IgD-negative memory B cell (primary cell): ENCODE data around the gene IKZF1. TPM values are rescaled to one million over a fixed set of nuclear protein-coding genes. Genes with fewer than 3 reads are reported as not detected.

Source experiments
- H3K27ac Mint-ChIP-seq, 3 donors: one replicate each; pipeline ENCODE4 v1.8.0; 2020 to 2022; ENCODE audit warnings: mild to moderate bottlenecking in 3 of 3, mixed read lengths in 3 of 3, moderate library complexity in 1 of 3
- H3K27me3 Mint-ChIP-seq: one replicate; pipeline ENCODE4 v1.8.0; 2021; ENCODE audit warnings: mixed read lengths
- H3K36me3 Mint-ChIP-seq: one replicate; pipeline ENCODE4 v1.8.0; 2020; ENCODE audit warnings: mild to moderate bottlenecking, mixed read lengths
- H3K4me1 Mint-ChIP-seq, 3 donors: one replicate each; pipeline ENCODE4 v1.8.0; 2020 to 2022; ENCODE audit warnings: mixed read lengths in 3 of 3, mild to moderate bottlenecking in 1 of 3
- H3K4me3 Mint-ChIP-seq, 4 donors: one replicate each; pipeline ENCODE4 v1.8.0; 2020 to 2022; ENCODE audit warnings: mild to moderate bottlenecking in 4 of 4, mixed read lengths in 4 of 4, moderate library complexity in 3 of 4
- H3K9me3 Mint-ChIP-seq, 3 donors: one replicate each; pipeline ENCODE4 v1.8.0; 2020 to 2021; ENCODE audit warnings: mixed read lengths in 3 of 3, mild to moderate bottlenecking in 1 of 3
- polyA plus RNA-seq: library from polyadenylated mRNA; unstranded; fragments of 300-500 nt; fragmentation: Illumina TruSeq; gene quantifications from one replicate; pipeline ENCODE4 v1.2.3, GENCODE V29; 2021

The IKZF1 gene
- polyA plus RNA-seq, 1 donor from 2014 or later, result 213 TPM

DNA sequence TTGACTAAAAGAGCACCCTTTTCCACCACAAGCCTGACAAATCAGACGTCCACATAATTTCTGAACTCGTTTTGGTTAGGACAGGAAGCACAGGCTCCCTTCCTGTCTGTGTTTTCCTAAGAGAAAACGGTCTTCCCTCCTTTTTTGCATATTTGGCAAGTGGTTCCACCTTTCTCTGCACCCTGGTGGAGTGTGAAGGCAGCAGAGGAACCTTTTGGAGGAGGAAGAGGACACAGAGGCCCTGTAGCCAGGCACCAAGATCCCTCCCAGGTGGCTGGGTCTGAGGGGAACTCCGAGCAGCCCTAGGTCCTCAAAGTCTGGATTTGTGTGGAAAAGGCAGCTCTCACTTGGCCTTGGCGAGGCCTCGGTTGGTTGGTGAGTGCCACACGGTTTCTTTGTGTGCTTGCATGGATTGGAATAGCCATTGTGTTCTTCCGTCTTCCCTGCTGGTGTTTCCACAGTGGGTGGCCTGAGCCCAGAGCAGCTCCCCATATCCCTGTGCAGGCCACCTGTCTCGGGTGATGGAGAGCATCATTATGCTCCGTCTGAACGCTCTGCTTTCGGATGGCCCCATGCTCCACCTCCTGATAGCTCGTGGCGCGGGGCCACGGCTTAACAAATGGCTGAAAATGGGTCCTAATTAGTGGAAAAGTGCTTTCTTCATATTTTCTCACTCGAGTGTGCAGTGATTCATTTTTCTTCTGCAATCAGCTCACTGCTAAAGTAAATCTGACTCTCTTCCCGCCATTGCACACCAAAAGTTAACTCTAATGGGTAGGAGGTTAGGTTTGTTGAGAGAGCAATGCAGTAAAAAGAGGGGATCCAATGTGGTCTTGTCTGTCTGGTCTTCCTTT, 4.2 kb downstream of the IKZF1 start:
- Mint-ChIP-seq H3K36me3 (peaks cover 11% of the 10 kb centered on the region), H3K4me1 (peaks cover 20 to 27% (median 25%) of the 10 kb centered on the region in 3 donors), H3K27me3 (no peaks in the 10 kb centered on the region), H3K9me3 (no peaks in the 10 kb centered on the region), H3K4me3 (peak overlapping the region; percentile 95 to 100 (median 100)), H3K27ac (peak overlapping the region; percentile 80 to 100 (median 95))

GRCh38 chr7:50309721-50310120, 5.2 kb downstream of the IKZF1 start:
- H3K36me3 Mint-ChIP-seq, result peaks cover 12% of the 10 kb centered on the region

DNA sequence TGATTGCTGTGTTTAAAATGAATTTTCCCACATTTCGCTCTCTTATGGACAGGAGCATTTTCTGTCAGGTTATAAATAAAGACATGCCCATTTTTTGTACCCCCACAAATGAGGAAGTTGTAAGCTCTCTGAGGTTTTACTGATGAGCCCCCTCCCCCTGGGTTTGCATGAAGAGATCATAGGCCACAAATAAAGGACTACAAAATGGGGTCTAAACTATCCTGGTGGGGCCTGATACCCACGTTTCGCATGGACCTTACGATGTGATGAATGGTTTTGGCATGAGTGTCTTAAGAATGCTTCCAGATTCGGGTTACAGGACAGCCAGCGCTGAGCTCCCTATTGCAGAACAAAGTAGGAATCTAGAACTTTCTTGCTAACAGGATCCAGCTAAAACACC, 5.8 kb downstream of the IKZF1 start:
- Mint-ChIP-seq H3K4me1 (peaks cover 32 to 41% (median 34%) of the 10 kb centered on the region in 3 donors), H3K9me3 (no peaks in the 10 kb centered on the region), H3K36me3 (peaks cover 9% of the 10 kb centered on the region), H3K27ac (peak overlapping the region; percentile 80 to 100 (median 86)), H3K27me3 (no peaks in the 10 kb centered on the region), H3K4me3 (peak overlapping the region; percentile 95 to 100 (median 100))

More at GRCh38 chr7:50309721-50310120, 5.2 kb downstream of the IKZF1 start:
- Mint-ChIP-seq H3K4me3 (peak overlapping the region; percentile 95 to 100 (median 100)), H3K4me1 (peaks cover 28 to 36% (median 33%) of the 10 kb centered on the region in 3 donors), H3K9me3 (no peaks in the 10 kb centered on the region), H3K27me3 (no peaks in the 10 kb centered on the region), H3K27ac (peak overlapping the region; percentile 80 to 100 (median 95))

GRCh38 chr7:50310956-50311355, 6.4 kb downstream of the IKZF1 start:
- Mint-ChIP-seq H3K4me3 (peak overlapping the region; percentile 95 to 100 (median 100)), H3K36me3 (peaks cover 9% of the 10 kb centered on the region), H3K27ac (peak overlapping the region; percentile 80 to 100 (median 86)), H3K4me1 (peaks cover 37 to 47% (median 40%) of the 10 kb centered on the region in 3 donors), H3K27me3 (no peaks in the 10 kb centered on the region), H3K9me3 (no peaks in the 10 kb centered on the region)

GRCh38 chr7:50312250-50313162, 8.0 kb downstream of the IKZF1 start:
- Mint-ChIP-seq H3K36me3 (peaks cover 9% of the 10 kb centered on the region), H3K4me1 (peaks cover 45 to 59% (median 52%) of the 10 kb centered on the region in 3 donors), H3K27ac (peak overlapping the region; percentile 80 to 100 (median 86)), H3K4me3 (peak overlapping the region; percentile 92 to 100 (median 97)), H3K27me3 (no peaks in the 10 kb centered on the region), H3K9me3 (no peaks in the 10 kb centered on the region)

- Mint-ChIP-seq H3K27ac (peak overlapping the region; percentile 80 to 100 (median 86)), H3K4me3 (peak overlapping the region; percentile 73 to 99 (median 94)), H3K36me3 (peaks cover 11% of the 10 kb centered on the region), H3K4me1 (peaks cover 62 to 74% (median 65%) of the 10 kb centered on the region in 3 donors), H3K27me3 (no peaks in the 10 kb centered on the region), H3K9me3 (no peaks in the 10 kb centered on the region)
Measured at GRCh38 chr7:50314836-50315592, 10.5 kb downstream of the IKZF1 start.

DNA sequence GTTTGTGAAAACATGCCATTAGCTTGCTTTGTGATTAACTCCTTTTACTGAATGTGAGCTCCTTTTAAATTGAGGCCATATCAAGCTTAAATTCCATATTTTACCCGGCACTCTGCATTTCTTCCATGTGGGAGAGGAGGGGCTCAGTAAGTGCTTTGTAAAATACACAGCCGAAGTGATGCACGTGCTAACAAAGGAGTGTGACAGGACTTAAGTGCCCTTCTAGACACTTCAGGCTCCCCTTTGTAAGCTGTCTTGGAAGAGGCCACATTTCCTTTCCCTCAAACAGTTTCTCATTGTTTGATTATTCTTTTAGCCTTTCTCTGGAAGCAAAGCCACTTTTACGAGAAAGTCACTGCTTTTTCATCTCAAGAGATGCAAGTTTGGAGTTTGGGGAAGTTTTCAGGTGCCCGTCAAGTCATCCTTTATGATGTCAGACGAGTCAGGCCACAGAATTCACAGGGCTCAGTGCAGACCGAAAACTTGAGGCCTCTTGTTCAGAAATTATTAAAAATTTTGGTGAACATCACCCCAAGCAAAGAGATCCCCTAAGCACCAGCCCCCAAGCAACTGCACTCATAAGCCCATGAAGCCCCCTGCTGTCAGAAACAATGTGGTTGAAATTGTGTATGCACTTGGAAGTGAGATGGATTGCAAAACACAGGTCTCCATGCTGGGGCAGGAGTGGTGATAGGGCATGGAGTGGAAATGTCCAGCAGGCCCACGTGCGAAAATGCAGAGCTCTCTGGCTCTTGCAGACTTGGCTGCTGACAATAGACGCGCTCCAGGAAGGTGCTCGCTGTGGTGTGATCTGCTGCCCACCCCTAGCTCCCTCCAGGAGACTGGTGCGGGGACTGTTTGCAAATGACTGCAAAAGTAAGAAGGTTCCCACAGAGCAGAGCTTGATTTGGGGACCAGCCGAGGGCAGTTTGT, 11.5 kb downstream of the IKZF1 start:
- H3K27ac Mint-ChIP-seq, result peak overlapping the region; percentile 80 to 100 (median 86)
- peaks cover 64 to 80% (median 68%) of the 10 kb centered on the region in 3 donors for H3K4me1 Mint-ChIP-seq
- no peaks in the 10 kb centered on the region for H3K9me3 Mint-ChIP-seq
- H3K36me3 Mint-ChIP-seq, result peaks cover 11% of the 10 kb centered on the region
- H3K27me3 Mint-ChIP-seq, result no peaks in the 10 kb centered on the region
- peak overlapping the region; percentile 73 to 99 (median 94) for H3K4me3 Mint-ChIP-seq

GRCh38 chr7:50317221-50317678, 12.7 kb downstream of the IKZF1 start:
- peaks cover 11% of the 10 kb centered on the region for H3K36me3 Mint-ChIP-seq
- no peaks in the 10 kb centered on the region for H3K27me3 Mint-ChIP-seq

DNA sequence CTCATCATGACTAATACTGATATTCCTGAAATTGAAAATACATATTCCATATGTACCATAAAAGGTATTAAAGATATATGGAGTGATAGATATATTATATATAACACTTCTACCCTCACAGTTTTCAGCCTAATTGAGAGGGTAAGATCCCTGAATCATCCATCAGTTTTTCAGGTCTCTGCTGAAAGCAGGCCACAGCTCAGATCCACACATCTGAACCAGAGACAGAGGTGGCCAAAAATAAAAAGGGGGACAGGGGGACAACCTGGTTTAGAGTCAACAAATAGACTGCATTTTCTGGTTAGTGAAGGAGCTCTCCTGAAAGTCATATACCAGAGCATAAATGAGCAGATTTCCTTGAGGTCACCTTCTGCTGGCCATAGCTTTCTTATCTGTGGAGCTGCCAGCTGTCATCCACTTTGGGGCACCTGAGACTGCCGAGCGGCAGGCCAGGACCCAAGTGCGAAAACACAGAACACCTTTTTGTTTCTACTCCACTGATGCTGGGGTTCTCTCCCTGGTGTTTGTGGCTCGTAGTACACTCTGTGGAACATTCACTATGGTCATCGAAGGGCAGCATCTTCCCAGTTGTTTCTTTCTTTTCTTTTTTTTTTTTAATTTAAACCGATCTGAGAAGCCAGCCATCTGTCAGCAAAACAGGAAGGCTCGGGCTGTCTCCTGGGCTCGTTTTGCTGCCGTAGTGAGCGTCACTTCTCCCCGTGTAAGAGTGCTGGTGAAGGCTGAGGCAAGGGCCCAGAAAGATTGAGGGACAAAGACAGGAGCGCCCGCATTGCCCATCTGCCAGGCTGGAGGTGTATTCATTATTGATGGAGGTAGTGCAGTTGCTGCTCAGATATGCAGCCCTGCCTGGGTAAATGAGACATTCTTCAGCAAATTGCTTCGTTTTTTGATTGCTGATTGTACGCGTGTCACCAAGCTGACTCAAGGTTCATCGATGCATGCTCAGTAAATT, 13.5 kb downstream of the IKZF1 start:
- H3K27ac Mint-ChIP-seq, result peak overlapping the region; percentile 80 to 100 (median 93)
- H3K9me3 Mint-ChIP-seq, result no peaks in the 10 kb centered on the region
- peaks cover 67 to 81% (median 68%) of the 10 kb centered on the region in 3 donors for H3K4me1 Mint-ChIP-seq
- no peaks in the 10 kb centered on the region for H3K27me3 Mint-ChIP-seq
- H3K4me3 Mint-ChIP-seq, result peak overlapping the region; percentile 51 to 90 (median 76)
- peaks cover 12% of the 10 kb centered on the region for H3K36me3 Mint-ChIP-seq

More at GRCh38 chr7:50317221-50317678, 12.7 kb downstream of the IKZF1 start:
- H3K27ac Mint-ChIP-seq, result peak overlapping the region; percentile 80 to 100 (median 93)
- H3K4me1 Mint-ChIP-seq, result peaks cover 72 to 81% (median 73%) of the 10 kb centered on the region in 3 donors
- H3K4me3 Mint-ChIP-seq, result peak overlapping the region; percentile 62 to 89 (median 76)
- no peaks in the 10 kb centered on the region for H3K9me3 Mint-ChIP-seq

- no peaks in the 10 kb centered on the region for H3K9me3 Mint-ChIP-seq
- H3K4me1 Mint-ChIP-seq, result peaks cover 60 to 76% (median 67%) of the 10 kb centered on the region in 3 donors
- no peaks in the 10 kb centered on the region for H3K27me3 Mint-ChIP-seq
- peak overlapping the region; percentile 86 to 90 (median 89) for H3K27ac Mint-ChIP-seq
- peak overlapping the region in 2 of 4 donors; percentile 46 to 52 for H3K4me3 Mint-ChIP-seq
- peaks cover 13% of the 10 kb centered on the region for H3K36me3 Mint-ChIP-seq
Measured at GRCh38 chr7:50321487-50322067, 17.1 kb downstream of the IKZF1 start.

- Mint-ChIP-seq H3K27ac (peak overlapping the region; percentile 25 to 82 (median 51)), H3K4me3 (peak overlapping the region in 2 of 4 donors; percentile 14 to 59), H3K9me3 (no peaks in the 10 kb centered on the region), H3K36me3 (peaks cover 11% of the 10 kb centered on the region), H3K27me3 (no peaks in the 10 kb centered on the region), H3K4me1 (peaks cover 57 to 74% (median 62%) of the 10 kb centered on the region in 3 donors)
Measured at GRCh38 chr7:50324113-50324512, 19.6 kb downstream of the IKZF1 start.

GRCh38 chr7:50327443-50327842, 22.9 kb downstream of the IKZF1 start:
- Mint-ChIP-seq H3K27me3 (peaks cover 1% of the 10 kb centered on the region), H3K27ac (peak overlapping the region in 1 of 3 donors; percentile 94), H3K36me3 (peaks cover 11% of the 10 kb centered on the region), H3K4me1 (peaks cover 51 to 73% (median 67%) of the 10 kb centered on the region in 3 donors), H3K9me3 (no peaks in the 10 kb centered on the region), H3K4me3 (peak overlapping the region in 3 of 4 donors; percentile 6 to 58 (median 55))
